ENCODE measurements around the gene TP53I13. TPM values are rescaled to one million over a fixed set of nuclear protein-coding genes. Genes with fewer than 3 reads are reported as not detected.

TP53I13 gene
- total RNA-seq, 4 donors from 2014 or later, result 31.6 to 45.9 (median 40.3) TPM

DNA sequence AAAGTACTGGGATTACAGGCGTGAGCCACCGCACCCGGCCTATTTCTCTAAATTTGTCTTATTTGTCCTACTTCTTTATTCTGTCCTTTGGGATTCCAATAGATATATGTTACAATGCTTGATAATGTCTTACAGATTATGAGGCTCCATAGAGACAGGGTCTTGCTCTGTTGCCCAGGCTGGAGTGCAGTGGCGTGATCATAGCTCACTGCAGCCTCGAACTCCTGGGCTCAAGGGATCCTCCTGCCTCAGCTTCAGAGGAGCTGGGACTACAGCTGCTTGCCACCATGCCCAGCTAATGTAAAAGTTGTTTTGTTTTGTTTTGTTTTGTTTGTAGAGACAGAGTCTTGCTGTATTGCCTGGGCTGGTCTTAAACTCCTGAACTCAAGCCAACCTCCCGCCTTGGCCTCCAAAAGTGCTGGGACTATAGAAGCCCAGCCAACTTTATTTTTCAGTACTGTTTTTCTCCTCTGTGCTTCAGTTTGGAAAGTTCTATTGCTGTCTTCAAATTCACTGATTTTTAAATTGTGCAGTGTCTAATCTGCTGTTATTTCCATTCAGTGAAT, 34.7 kb downstream of the TP53I13 start:
- no peaks in the 10 kb centered on the region for H3K27me3 ChIP-seq
- 86% methylated on average over 6 of the region's 6 CpGs for WGBS

DNA sequence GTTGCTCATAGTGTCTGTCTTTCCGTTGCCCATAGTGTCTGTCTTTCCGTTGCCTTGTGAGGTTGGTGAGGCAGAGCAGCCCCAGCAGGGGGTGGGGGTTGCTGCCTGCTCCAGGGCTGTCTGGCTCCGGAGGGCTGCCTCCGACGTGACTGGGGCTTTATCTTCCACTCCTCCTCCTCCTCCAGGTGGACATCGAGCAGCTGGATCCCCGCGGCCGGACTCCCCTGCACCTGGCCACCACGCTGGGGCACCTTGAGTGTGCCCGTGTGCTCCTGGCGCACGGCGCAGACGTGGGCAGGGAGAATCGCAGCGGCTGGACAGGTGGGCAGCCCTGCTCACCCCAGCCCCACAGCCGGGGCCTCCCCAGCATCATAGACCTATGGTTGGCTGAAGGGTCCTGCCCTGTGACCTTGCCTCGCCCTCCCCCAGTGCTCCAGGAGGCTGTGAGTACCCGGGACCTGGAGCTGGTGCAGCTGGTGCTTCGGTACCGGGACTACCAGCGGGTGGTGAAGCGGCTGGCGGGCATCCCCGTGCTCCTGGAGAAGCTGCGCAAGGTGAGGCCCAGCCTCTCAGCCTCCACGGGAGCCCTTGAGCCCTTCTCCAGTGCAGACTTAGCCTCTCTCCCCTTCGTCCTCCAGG, 39.2 kb downstream of the TP53I13 start:
- Histone ChIP-seq H3K9me3 (no peaks in the 10 kb centered on the region), H3K36me3 (no peaks in the 10 kb centered on the region), H3K27me3 (no peaks in the 10 kb centered on the region), H3K27ac (no peak overlapping the region), H3K4me3 (no peak overlapping the region), H3K4me1 (no peaks in the 10 kb centered on the region)
- no peak for DNase-seq (ENCODE audit: low spot score in 2 of 2)
- WGBS, result 90% methylated on average over 28 of the region's 29 CpGs
- TF ChIP-seq, protein P1, sequence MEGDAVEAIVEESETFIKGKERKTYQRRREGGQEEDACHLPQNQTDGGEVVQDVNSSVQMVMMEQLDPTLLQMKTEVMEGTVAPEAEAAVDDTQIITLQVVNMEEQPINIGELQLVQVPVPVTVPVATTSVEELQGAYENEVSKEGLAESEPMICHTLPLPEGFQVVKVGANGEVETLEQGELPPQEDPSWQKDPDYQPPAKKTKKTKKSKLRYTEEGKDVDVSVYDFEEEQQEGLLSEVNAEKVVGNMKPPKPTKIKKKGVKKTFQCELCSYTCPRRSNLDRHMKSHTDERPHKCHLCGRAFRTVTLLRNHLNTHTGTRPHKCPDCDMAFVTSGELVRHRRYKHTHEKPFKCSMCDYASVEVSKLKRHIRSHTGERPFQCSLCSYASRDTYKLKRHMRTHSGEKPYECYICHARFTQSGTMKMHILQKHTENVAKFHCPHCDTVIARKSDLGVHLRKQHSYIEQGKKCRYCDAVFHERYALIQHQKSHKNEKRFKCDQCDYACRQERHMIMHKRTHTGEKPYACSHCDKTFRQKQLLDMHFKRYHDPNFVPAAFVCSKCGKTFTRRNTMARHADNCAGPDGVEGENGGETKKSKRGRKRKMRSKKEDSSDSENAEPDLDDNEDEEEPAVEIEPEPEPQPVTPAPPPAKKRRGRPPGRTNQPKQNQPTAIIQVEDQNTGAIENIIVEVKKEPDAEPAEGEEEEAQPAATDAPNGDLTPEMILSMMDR (IDR thresholded peaks at IDR 0.05), result no peak
- TF ChIP-seq EP300 (IDR thresholded peaks at IDR 0.05), result no peak
- TF ChIP-seq POLR2AphosphoS5 (IDR thresholded peaks at IDR 0.05), result no peak
- TF ChIP-seq POLR2A (IDR thresholded peaks at IDR 0.05), result no peak

More for the DNA sequence above, 34.7 kb downstream of the TP53I13 start:
- Histone ChIP-seq H3K4me3 (no peak overlapping the region), H3K9me3 (no peaks in the 10 kb centered on the region), H3K36me3 (no peaks in the 10 kb centered on the region), H3K27ac (no peak overlapping the region), H3K4me1 (no peaks in the 10 kb centered on the region)
- DNase-seq (ENCODE audit: low spot score in 2 of 2), result no peak
- TF ChIP-seq, protein P1 (IDR thresholded peaks at IDR 0.05), result no peak
- no peak for TF ChIP-seq POLR2AphosphoS5 (IDR thresholded peaks at IDR 0.05)
- TF ChIP-seq POLR2A (IDR thresholded peaks at IDR 0.05), result no peak
- TF ChIP-seq EP300 (IDR thresholded peaks at IDR 0.05), result no peak

GRCh38 chr17:29608986-29609385, 40.5 kb downstream of the TP53I13 start:
- TF ChIP-seq, protein P1 (IDR thresholded peaks at IDR 0.05), result no peak
- TF ChIP-seq EP300 (IDR thresholded peaks at IDR 0.05), result no peak
- no peak for TF ChIP-seq POLR2AphosphoS5 (IDR thresholded peaks at IDR 0.05)
- no peak for TF ChIP-seq POLR2A (IDR thresholded peaks at IDR 0.05)
- H3K36me3 ChIP-seq, result no peaks in the 10 kb centered on the region
- no peak for DNase-seq (ENCODE audit: low spot score in 2 of 2)
- WGBS, result 88% methylated on average over 8 of the region's 15 CpGs
- H3K4me1 ChIP-seq, result peaks cover 11% of the 10 kb centered on the region
- no peak overlapping the region for H3K27ac ChIP-seq
- no peak overlapping the region for H3K4me3 ChIP-seq
- no peaks in the 10 kb centered on the region for H3K27me3 ChIP-seq
- H3K9me3 ChIP-seq, result no peaks in the 10 kb centered on the region

- Histone ChIP-seq H3K36me3 (no peaks in the 10 kb centered on the region), H3K4me1 (peaks cover 25% of the 10 kb centered on the region), H3K9me3 (no peaks in the 10 kb centered on the region), H3K4me3 (no peak overlapping the region), H3K27me3 (no peaks in the 10 kb centered on the region), H3K27ac (no peak overlapping the region)
- DNase-seq (ENCODE audit: low spot score in 2 of 2), result no peak
- WGBS, result 87% methylated on average over 3 of the region's 3 CpGs
- no peak for TF ChIP-seq POLR2A (IDR thresholded peaks at IDR 0.05)
- TF ChIP-seq POLR2AphosphoS5 (IDR thresholded peaks at IDR 0.05), result no peak
- TF ChIP-seq, protein P1 (IDR thresholded peaks at IDR 0.05), result no peak
- no peak for TF ChIP-seq EP300 (IDR thresholded peaks at IDR 0.05)
These were observed 41.9 kb downstream of the TP53I13 start for GRCh38 chr17:29610395-29610794.

DNA sequence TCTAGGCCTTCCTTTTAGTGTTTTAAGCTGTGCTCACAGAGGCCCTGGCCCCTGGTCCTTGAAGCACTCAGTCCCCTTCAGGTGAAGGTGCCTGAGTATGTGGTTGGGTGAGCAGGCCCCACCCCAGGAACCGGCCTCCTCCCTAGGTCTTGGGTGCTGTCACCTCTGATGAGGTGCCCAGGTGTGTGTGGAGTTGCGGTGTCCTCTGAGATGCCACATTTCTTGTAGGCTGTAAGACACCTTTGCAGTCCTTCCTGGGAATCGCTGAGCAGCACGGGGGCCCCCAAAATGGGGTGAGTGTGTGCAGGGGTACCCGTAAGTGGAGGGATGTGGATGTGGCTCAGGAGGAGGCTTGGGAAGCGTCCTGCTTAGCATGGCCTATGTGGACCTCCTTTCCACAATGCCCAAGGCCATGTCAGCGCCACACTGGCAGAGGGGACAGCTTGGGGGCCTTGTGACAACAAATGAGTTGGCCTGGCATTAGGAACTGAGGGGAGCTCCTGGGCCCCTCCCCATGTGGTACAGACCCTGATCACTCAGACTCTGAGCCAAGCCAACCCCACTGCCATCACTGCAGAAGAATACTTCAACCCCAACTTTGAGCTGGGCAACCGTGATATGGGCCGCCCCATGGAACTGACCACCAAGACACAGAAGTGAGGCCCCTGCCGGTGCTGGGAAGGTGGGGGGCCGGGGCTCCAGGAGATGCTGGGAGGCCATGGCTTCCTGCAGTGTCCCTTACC, 43.0 kb downstream of the TP53I13 start:
- 98% methylated on average over 11 of the region's 11 CpGs for WGBS
- peak in 1 of 2 donors; percentile 58 for DNase-seq (ENCODE audit: low spot score in 2 of 2)
- peaks cover 2% of the 10 kb centered on the region for H3K27me3 ChIP-seq
- TF ChIP-seq, protein P1 (IDR thresholded peaks at IDR 0.05), result no peak
- TF ChIP-seq POLR2AphosphoS5 (IDR thresholded peaks at IDR 0.05) (no peak), POLR2A (IDR thresholded peaks at IDR 0.05) (no peak), EP300 (IDR thresholded peaks at IDR 0.05) (no peak)
- H3K9me3 ChIP-seq, result no peaks in the 10 kb centered on the region
- H3K4me1 ChIP-seq, result peaks cover 36% of the 10 kb centered on the region
- H3K4me3 ChIP-seq, result no peak overlapping the region
- H3K36me3 ChIP-seq, result no peaks in the 10 kb centered on the region
- no peak overlapping the region for H3K27ac ChIP-seq

Measured in suprapubic skin (tissue), 4 donors.